Ectodermal cell (in vitro differentiated cells): ENCODE results near the gene TCAIM.
"Not testable (repeated sequence)": the region's sequence is repeated elsewhere in the genome, so short reads cannot be mapped to it uniquely, and the experiment has no call there.

ENCODE experiments used
- H3K27ac ChIP-seq: 2 replicates; pipeline ENCODE4 v1.7.0; 2013; ENCODE audit warnings: mild to moderate bottlenecking, low read depth, low read length; ENCODE audit not compliant: insufficient read depth, poor library complexity, severe bottlenecking
- H3K27me3 ChIP-seq: 2 replicates; pipeline ENCODE4 v1.7.0; 2013; ENCODE audit warnings: mild to moderate bottlenecking, low read length; ENCODE audit not compliant: insufficient read depth, control insufficient read depth, poor library complexity, severe bottlenecking
- H3K36me3 ChIP-seq: one replicate; pipeline ENCODE4 v1.7.0; 2013; ENCODE audit warnings: low read length; ENCODE audit not compliant: control insufficient read depth, insufficient read depth
- H3K4me1 ChIP-seq: one replicate; pipeline ENCODE4 v1.7.0; 2013; ENCODE audit warnings: low read length; ENCODE audit not compliant: control insufficient read depth, insufficient read depth
- H3K4me3 ChIP-seq: 2 replicates; pipeline ENCODE4 v1.7.0; 2013; ENCODE audit warnings: low read depth, low read length, control low read depth; ENCODE audit not compliant: insufficient read depth
- H3K9me3 ChIP-seq: 2 replicates; pipeline ENCODE4 v1.7.0; 2013; ENCODE audit warnings: mild to moderate bottlenecking, low read length, moderate library complexity; ENCODE audit not compliant: control insufficient read depth
- WGBS, 2 experiments: methylation state at CpG; one replicate each; pipeline ENCODE4 v1.1.7; 2013; ENCODE audit warnings: missing lambda C conversion rate in 2 of 2; 5-methylcytosine and 5-hydroxymethylcytosine counted together

The TCAIM gene

DNA sequence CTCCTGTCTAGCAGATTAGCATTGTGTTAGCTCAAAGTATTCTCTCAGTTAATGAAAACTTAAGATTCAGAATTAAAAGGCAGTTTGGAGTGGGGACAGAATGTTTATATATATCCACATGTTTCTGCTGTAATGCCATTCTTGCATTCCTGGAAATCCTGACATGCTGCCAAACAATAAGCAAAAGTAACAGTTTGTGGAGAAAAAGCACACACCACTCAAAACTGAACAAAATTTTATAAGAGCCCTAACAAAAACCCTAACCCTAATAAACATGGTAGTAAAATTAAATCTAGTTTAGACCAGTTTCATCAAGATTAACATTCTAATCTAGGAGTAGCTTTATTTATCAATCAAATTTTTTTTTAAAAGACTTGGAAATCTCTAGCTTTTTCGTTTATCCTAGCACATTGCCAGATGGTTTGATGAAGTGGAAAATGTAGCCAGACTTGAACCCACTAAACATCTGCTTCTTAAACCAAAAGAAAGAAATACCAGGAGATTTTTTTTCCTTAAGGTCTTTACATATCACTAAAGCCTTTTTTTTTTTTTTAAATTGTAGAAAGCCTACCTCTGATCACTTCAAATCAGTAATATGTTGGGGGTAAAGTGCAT, 3.7 kb downstream of the TCAIM start:
- Histone ChIP-seq H3K9me3 (no peaks in the 10 kb centered on the region), H3K27ac (no peak overlapping the region), H3K4me1 (peaks cover 10% of the 10 kb centered on the region), H3K27me3 (no peaks in the 10 kb centered on the region), H3K4me3 (no peak overlapping the region), H3K36me3 (no peaks in the 10 kb centered on the region)
- WGBS, 2 experiments: 100% methylated on average over 1 of the region's 1 CpG; no CpG with 5 or more reads in 1 of the 2 experiments

DNA sequence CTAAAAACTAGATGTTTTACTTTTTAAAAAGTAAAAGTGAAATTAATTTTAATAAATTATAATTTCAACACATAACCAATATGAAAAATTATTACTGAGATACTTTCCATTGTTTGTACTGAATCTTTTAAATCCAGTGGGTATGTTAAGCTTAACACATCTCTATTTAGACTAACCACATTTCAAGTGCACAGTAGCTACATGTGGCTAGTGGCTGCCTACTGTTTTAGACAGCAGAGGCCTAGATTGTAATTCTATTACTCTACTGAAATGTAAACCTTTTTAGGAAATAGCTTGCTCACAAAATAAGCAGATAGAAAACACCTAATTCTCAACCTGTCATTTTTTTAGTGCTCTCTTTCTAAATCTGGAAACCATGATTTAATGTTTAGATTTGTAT, 4.9 kb downstream of the TCAIM start:
- Histone ChIP-seq H3K27ac (no peak overlapping the region), H3K4me1 (peaks cover 6% of the 10 kb centered on the region), H3K4me3 (no peak overlapping the region), H3K36me3 (no peaks in the 10 kb centered on the region), H3K27me3 (no peaks in the 10 kb centered on the region), H3K9me3 (no peaks in the 10 kb centered on the region)

DNA sequence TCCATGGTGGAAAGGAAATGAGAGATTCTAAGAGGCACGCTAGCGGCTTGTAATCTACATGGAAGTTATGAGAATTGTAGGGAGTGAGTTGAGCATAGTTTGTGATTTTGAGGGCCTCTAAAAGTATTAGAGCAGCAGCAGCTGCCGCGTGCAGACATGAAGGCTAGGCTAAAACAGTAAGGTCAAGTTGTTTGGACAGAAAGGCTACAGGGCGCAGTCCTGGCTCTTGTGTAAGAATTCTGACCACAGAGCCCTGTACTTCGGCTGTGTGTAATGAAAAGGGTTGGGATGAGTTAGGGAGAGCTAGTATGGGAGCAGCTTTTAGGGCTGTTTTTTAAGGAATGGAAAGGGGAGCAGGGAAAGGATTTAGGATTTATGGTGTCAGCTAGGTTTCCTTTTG, 8.0 kb downstream of the TCAIM start:
- not testable (repeated sequence) for H3K36me3 ChIP-seq, H3K4me1 ChIP-seq, H3K27me3 ChIP-seq, H3K9me3 ChIP-seq, H3K27ac ChIP-seq, H3K4me3 ChIP-seq
- WGBS, 2 experiments: 95 to 96% methylated on average over 6 of the region's 6 CpGs

DNA sequence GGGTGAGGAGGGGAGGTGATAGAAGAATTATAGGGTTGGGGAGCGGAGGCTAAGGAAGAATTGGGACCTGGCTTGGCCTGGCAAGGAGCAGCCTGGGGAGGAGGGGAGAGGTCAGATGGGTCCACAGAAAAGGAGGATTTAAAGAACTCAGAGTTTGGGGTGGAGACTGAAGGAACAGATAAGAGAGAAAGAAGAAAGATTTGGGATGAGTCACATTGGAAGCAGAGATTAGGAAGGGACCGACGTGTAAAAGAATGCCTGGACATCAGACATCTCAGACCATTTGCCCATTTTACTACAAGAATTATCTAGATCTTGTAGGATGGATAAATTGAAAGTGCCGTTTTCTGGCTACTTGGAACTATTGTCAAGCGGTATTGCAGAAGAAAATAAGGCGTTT, 10.4 kb downstream of the TCAIM start:
- peaks cover 2% of the 10 kb centered on the region for H3K9me3 ChIP-seq
- no peaks in the 10 kb centered on the region for H3K4me1 ChIP-seq
- no peaks in the 10 kb centered on the region for H3K36me3 ChIP-seq
- WGBS, 2 experiments: 94 to 98% methylated on average over 4 to 6 of the region's 6 CpGs
- H3K4me3 ChIP-seq: no peak overlapping the region
- H3K27me3 ChIP-seq: no peaks in the 10 kb centered on the region
- H3K27ac ChIP-seq: no peak overlapping the region

DNA sequence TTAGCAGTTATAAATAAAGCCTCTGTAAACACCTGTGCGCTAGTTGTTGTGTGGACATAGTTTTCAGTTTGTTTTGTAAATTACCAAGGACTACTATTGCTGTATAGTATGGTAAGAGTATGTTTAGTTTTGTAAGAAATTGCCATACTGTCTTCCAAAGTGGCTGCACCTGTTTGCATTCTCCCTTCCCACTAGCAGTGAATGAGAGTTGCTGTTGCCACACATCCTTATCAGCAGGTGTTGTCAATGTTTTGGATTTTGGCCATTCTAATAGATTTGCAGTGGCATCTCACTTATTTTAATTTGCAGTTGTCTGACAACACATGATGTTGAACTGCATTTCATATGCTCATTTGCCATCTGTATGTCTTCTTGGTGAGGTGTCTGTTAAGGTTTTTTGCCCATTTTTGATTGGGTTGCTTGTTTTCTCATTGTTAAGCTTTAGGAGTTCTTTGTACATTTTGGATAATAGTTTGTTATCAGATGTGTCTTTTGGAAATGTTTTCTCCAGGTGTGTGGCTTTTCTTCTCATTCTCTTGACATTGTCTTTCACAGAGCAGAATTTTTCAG, 14.9 kb downstream of the TCAIM start:
- Histone ChIP-seq H3K36me3 (no peaks in the 10 kb centered on the region), H3K4me3 (no peak overlapping the region), H3K27me3 (no peaks in the 10 kb centered on the region), H3K4me1 (no peaks in the 10 kb centered on the region), H3K9me3 (peaks cover 2% of the 10 kb centered on the region), H3K27ac (no peak overlapping the region)
- 95% methylated on average over 1 of the region's 1 CpG for WGBS, 2 experiments

DNA sequence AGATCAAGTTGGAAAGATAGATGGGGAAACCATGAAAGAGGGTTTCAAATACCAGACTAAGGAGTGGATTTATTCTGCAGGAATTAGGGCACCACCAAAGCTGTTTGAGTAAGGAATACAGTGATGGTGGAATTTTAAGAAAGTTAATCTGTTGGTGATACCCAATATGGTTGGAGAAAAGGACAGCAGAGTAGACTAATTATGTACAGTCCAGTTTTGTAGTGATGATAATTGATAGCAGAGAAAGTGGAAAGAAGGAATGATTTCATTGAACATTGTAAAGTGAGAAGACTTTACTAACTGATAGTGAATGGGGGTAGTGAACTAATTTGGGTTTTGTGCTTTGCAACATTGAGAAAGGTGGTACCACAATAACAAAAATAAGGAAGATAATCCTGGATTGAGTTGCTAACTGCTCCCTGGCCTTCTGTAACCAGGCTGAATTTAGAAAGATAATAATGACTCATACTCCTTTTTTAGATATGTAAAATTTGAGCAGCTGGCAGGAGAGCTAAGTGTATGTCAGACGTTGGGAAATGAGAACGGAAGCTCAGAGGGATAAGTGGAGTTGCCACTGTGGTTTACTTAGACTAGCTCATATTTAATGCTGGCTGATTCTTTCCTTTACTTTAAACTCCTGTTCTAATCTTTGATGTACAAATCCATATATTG, 16.9 kb downstream of the TCAIM start:
- 78 to 83% methylated on average over 2 of the region's 2 CpGs for WGBS, 2 experiments
- H3K27ac ChIP-seq: no peak overlapping the region

DNA sequence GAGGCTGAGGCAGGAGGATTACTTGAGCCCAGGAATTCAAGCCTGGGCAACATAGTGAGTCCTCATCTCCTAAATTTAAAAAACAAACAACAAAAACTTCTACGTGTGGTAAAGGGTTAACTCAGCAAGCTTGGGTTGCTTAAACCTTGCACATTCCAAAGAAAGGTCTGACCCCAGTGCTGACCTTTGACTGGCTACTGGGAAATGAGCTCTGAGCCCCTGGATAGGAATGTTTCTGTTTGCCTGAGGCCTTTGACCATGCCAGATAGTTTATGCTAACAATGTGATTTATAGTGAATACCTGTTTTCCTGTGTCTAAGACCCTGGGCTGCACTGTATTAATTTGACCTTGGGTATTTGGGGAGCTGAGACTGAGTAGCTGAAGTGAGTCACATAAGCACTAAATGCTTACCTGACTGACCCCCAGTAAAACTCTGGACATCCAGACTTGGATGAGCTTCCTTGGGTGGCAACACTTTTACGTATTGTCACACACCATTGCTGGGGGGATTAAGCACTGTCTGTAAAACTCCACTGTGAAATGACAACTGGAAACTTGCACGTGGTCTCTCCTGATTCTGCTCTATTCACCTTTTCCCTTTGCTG, 20.7 kb downstream of the TCAIM start:
- Histone ChIP-seq H3K27ac (peak overlapping the region; percentile 90), H3K27me3 (no peaks in the 10 kb centered on the region)
- 30 to 37% methylated on average over 3 of the region's 3 CpGs for WGBS, 2 experiments

More for the DNA sequence above, 16.9 kb downstream of the TCAIM start:
- H3K27me3 ChIP-seq: no peaks in the 10 kb centered on the region
- peaks cover 16% of the 10 kb centered on the region for H3K4me1 ChIP-seq
- H3K9me3 ChIP-seq: peaks cover 2% of the 10 kb centered on the region
- H3K36me3 ChIP-seq: no peaks in the 10 kb centered on the region
- H3K4me3 ChIP-seq: no peak overlapping the region

DNA sequence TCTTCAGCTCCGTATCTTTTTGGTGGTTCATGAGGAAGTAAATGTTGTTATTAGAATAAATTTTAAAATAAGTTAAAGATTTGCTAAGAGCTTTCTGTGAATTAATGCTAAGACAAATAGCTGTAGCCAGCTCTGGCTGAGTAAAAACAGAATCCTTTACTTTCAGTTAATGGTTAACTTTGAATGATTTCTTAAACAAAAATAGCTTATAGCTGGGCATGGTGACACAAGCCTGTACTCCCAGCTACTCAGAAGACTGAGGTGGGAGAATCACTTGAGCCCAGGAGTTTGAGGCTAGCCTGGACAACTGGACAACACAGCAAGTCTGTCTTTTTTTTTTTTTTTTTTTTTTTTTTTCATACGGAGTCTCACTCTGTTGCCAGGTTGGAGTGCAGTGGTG, 25.0 kb downstream of the TCAIM start:
- H3K4me1 ChIP-seq: peaks cover 16% of the 10 kb centered on the region
- peaks cover 3% of the 10 kb centered on the region for H3K36me3 ChIP-seq
- 94 to 95% methylated on average over 2 of the region's 2 CpGs for WGBS, 2 experiments
- H3K27me3 ChIP-seq: no peaks in the 10 kb centered on the region
- no peak overlapping the region for H3K4me3 ChIP-seq
- no peak overlapping the region for H3K27ac ChIP-seq
- H3K9me3 ChIP-seq: no peaks in the 10 kb centered on the region

More for the DNA sequence above, 20.7 kb downstream of the TCAIM start:
- Histone ChIP-seq H3K4me1 (peaks cover 16% of the 10 kb centered on the region), H3K36me3 (no peaks in the 10 kb centered on the region), H3K9me3 (no peaks in the 10 kb centered on the region), H3K4me3 (no peak overlapping the region)

DNA sequence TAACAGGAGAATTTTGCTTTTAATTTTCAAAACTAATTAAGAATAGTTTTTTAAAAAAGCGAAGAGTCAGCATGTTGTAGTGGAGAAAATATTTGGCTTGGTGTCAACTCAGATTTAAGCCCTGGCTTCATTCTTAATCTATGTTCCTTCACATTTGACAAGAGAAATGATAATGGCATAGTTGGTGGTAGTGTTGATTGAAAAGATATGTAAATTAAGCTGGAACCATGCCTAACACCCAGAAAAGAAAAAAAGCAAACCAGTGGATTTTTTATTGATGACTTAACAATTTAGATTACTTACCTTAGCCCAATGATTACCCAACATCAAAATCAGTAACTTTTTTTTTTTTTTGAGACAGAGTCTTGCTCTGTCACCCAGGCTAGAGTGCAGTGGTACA, 27.4 kb downstream of the TCAIM start:
- H3K27ac ChIP-seq: no peak overlapping the region
- no peaks in the 10 kb centered on the region for H3K27me3 ChIP-seq
- peaks cover 3% of the 10 kb centered on the region for H3K36me3 ChIP-seq
- H3K4me3 ChIP-seq: no peak overlapping the region
- WGBS, 2 experiments: 86% methylated on average over 1 of the region's 1 CpG; no CpG with 5 or more reads in 1 of the 2 experiments
- no peaks in the 10 kb centered on the region for H3K9me3 ChIP-seq
- H3K4me1 ChIP-seq: no peaks in the 10 kb centered on the region

DNA sequence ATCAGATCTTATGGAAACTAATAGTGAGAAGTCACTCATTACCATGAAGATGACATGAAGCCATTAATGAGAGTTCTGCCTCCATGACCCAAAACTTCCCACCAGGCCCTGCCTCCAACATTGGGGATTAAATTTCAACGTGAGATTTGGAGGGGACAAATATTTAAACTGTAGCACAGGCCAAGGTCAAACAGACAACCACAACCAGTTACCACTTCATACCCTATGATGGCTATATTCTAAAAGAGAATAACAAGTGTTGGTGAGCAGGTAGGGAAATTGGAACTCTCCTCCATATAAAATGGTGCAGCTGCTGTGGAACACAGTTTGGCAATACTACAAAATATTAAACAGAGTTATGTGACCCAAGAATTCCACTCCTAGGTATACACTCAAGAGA, 36.9 kb downstream of the TCAIM start:
- WGBS, 2 experiments: 92 to 100% methylated on average over 1 of the region's 1 CpG
- Histone ChIP-seq H3K36me3 (peaks cover 6% of the 10 kb centered on the region), H3K4me3 (no peak overlapping the region), H3K9me3 (peaks cover 2% of the 10 kb centered on the region), H3K4me1 (no peaks in the 10 kb centered on the region), H3K27me3 (no peaks in the 10 kb centered on the region), H3K27ac (no peak overlapping the region)
